ENCODE measurements around the gene GPR157. TPM values are rescaled to one million over a fixed set of nuclear protein-coding genes. Genes with fewer than 3 reads are reported as not detected.
"Not testable (repeated sequence)": the region's sequence is repeated elsewhere in the genome, so short reads cannot be mapped to it uniquely, and the experiment has no call there.

Gene GPR157
- total RNA-seq, 1 donor from 2014 or later, result 7.1 TPM

- Histone ChIP-seq H3K36me3 (no peaks in the 10 kb centered on the region), H3K4me3 (no peak overlapping the region), H3K4me1 (peaks cover 2 to 17% of the 10 kb centered on the region in 2 donors), H3K9me3 (no peaks in the 10 kb centered on the region), H3K27me3 (no peaks in the 10 kb centered on the region), H3K27ac (no peak overlapping the region)
- no peak for DNase-seq (ENCODE audit: low spot score in 2 of 2)
- intact Hi-C loops (cut with DNase I), result loop anchor here (5.0 kb wide), 2 partner anchors 106 to 461 kb away; partner anchors contain the start of genes H6PD and TMEM201
- TF ChIP-seq CTCF (IDR thresholded peaks at IDR 0.05), result no peak
Observed at GRCh38 chr1:9126511-9126910, 2.4 kb downstream of the GPR157 start.

- DNase-seq (ENCODE audit: low spot score in 2 of 2); H3K9me3 ChIP-seq; H3K36me3 ChIP-seq; H3K4me3 ChIP-seq; H3K27ac ChIP-seq; H3K27me3 ChIP-seq: not testable (repeated sequence)
- H3K4me1 ChIP-seq, result peaks cover 2 to 17% of the 10 kb centered on the region in 2 donors
- intact Hi-C loops (cut with DNase I), result loop anchor here (5.0 kb wide), 2 partner anchors 106 to 461 kb away; partner anchors contain the start of genes H6PD and TMEM201
Observed at GRCh38 chr1:9125847-9126246, 3.1 kb downstream of the GPR157 start.

DNA sequence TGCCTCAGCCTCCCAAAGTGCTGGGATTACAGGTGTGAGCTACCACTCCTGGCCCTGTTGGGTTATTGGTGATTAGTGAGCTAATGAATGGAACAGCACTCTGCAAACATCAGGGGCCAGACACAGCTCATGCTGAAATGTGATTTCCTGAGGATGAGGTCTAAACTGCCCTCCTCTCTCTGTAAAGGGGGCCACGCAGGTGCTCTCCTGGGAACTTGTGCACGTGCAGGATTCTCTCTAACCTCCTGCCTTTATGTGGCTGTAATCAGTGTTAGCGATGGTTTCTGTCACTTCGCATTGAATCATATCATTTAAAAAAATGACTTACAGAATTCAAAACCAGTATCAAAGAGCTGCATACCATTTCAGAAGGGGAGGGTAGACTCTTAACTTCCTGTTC is 3.6 kb downstream of the GPR157 start:
- no peak for DNase-seq (ENCODE audit: low spot score in 2 of 2)
- TF ChIP-seq CTCF (IDR thresholded peaks at IDR 0.05), result no peak
- H3K4me1 ChIP-seq, result peaks cover 2 to 17% of the 10 kb centered on the region in 2 donors
- H3K36me3 ChIP-seq, result no peaks in the 10 kb centered on the region
- no peak overlapping the region for H3K27ac ChIP-seq
- H3K4me3 ChIP-seq, result no peak overlapping the region
- intact Hi-C loops (cut with DNase I), result loop anchor here (5.0 kb wide), 2 partner anchors 107 to 462 kb away; partner anchors contain the start of genes H6PD and TMEM201
- no peaks in the 10 kb centered on the region for H3K9me3 ChIP-seq
- no peaks in the 10 kb centered on the region for H3K27me3 ChIP-seq

- peaks cover 2 to 17% of the 10 kb centered on the region in 2 donors for H3K4me1 ChIP-seq
- H3K9me3 ChIP-seq; H3K27me3 ChIP-seq; H3K4me3 ChIP-seq; H3K27ac ChIP-seq; H3K36me3 ChIP-seq; intact Hi-C loops (cut with DNase I); DNase-seq (ENCODE audit: low spot score in 2 of 2): not testable (repeated sequence)
Observed at GRCh38 chr1:9124389-9124788, 4.5 kb downstream of the GPR157 start.

DNA sequence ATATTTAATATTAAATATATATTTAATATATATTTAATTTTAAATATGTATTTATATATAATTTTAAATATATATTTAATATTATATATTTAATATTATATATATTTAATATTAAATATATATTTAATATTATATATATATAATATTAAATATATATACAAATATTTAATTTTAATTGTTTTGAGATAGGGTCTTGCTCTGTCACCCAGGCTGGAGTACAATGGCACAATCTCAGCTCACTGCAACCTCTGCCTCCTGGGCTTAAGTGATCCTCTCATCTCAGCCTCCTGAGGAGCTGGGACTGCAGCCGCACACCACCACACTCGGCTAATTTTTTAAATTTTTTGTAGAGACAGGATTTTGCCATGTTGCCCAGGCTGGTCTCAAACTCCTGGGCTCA is 5.2 kb downstream of the GPR157 start:
- intact Hi-C loops (cut with DNase I); H3K27ac ChIP-seq; H3K36me3 ChIP-seq; DNase-seq (ENCODE audit: low spot score in 2 of 2); H3K9me3 ChIP-seq; H3K27me3 ChIP-seq; H3K4me3 ChIP-seq: not testable (repeated sequence)
- H3K4me1 ChIP-seq, result peaks cover 2 to 17% of the 10 kb centered on the region in 2 donors

- no peak for TF ChIP-seq CTCF (IDR thresholded peaks at IDR 0.05)
- Histone ChIP-seq H3K4me1 (peaks cover 0 to 1% of the 10 kb centered on the region in 2 donors), H3K9me3 (no peaks in the 10 kb centered on the region), H3K36me3 (no peaks in the 10 kb centered on the region), H3K27me3 (no peaks in the 10 kb centered on the region), H3K4me3 (no peak overlapping the region), H3K27ac (no peak overlapping the region)
- intact Hi-C loops (cut with DNase I), result no loop called here
- DNase-seq (ENCODE audit: low spot score in 2 of 2), result no peak
Observed at GRCh38 chr1:9121496-9122409, 7.1 kb downstream of the GPR157 start.

DNA sequence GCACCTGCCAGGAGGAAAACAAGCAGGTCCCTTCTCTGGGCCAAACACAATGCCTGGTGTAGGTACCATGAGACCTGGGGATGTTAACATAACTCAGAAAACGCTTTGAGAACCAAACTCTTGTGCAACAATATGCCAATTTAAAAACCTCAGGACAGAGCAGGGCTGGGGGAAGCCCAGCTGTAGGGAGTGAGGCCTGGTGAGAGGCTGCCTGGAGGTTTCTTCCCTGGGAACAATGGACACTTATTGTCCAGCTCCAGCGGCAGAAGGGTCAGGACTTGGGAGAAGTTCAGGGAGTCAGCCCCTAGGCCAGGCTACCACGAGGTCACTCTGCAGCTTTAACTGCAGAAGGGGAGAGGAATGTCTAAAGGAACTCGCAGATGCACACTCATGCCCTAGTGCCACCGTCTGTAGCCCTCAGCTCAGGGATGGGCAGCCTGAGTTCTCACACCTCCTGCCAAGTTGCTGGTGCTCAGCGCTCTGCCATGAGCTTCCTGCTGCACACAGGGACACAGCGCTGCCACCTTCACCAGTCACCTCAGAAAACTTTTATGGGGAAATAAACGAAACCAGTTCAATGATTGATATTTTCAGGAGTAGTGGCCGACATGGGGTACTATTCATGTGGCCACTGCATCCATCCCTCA is 8.5 kb downstream of the GPR157 start:
- Histone ChIP-seq H3K27me3 (no peaks in the 10 kb centered on the region), H3K4me3 (no peak overlapping the region), H3K36me3 (no peaks in the 10 kb centered on the region), H3K9me3 (no peaks in the 10 kb centered on the region), H3K4me1 (no peaks in the 10 kb centered on the region), H3K27ac (no peak overlapping the region)
- no peak for DNase-seq (ENCODE audit: low spot score in 2 of 2)
- intact Hi-C loops (cut with DNase I), result no loop called here
- TF ChIP-seq CTCF (IDR thresholded peaks at IDR 0.05), result no peak

Measured in ascending aorta (tissue), 2 donors.